Measurements from ENCODE around the gene OVCH2. TPM values are rescaled to one million over a fixed set of nuclear protein-coding genes. Genes with fewer than 3 reads are reported as not detected.

Gene OVCH2, protein sequence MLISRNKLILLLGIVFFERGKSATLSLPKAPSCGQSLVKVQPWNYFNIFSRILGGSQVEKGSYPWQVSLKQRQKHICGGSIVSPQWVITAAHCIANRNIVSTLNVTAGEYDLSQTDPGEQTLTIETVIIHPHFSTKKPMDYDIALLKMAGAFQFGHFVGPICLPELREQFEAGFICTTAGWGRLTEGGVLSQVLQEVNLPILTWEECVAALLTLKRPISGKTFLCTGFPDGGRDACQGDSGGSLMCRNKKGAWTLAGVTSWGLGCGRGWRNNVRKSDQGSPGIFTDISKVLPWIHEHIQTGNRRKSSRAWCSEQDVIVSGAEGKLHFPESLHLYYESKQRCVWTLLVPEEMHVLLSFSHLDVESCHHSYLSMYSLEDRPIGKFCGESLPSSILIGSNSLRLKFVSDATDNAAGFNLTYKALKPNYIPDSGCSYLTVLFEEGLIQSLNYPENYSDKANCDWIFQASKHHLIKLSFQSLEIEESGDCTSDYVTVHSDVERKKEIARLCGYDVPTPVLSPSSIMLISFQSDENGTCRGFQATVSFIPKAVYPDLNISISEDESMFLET
- total RNA-seq (2022; extraction: Qiagen RNA extraction), result not detected in 5 replicates

GRCh38 chr11:7706377-7706776 lies at the start of gene OVCH2:
Gene OVCH2, minus strand, starts transcription at chr11:7706477. Its CDS starts 83 bp downstream, at chr11:7706394.

DNA sequence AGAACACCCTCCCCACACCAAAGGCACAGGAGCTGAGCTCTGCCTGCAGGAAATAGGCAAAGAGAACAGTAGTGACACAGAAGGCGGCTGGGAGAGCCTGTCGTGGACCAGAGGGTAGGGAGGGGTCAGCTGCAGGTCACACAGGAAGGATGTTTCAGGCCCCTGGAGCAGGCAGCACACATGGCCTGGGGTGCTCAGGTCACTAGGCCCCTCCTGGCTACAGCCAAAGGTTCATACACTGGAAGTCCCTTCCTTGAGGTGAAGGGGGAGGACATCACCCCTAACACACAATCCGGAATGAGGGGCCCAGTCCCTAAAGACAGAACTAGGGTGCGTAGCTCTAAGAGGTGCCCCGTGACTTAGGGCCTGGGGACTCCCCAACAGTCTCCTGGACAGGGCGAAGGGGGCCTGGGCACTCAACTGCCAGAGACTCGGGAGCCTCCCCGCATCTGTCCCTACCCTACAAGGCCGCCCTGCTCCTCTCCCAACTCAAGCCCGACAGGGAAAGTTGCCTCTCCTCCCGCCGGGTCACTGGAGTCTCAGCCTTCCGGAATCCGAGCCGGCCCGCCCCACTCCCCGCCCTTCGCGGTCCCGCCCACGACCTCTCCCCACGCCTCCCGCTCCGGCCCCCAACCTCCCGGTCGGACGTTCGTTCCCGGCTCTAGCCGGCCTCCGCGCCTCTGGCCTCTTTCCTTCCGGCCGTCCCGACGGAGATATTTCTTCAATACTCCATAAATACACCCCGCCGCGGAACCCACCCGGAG lies 33.1 kb downstream of the OVCH2 start, which contains the start of gene CYB5R2:
Gene CYB5R2 (minus strand): TSS at position 541 of the 764 bp plus-strand sequence. CDS start 675 bp downstream, outside the sequence.

Other genes starting within 250 kb of the OVCH2 start
- 0.08 TPM in 1 of 5 replicates, not detected in the others for gene OLFML1, start 221.0 kb downstream of the OVCH2 start, total RNA-seq (2022; extraction: Qiagen RNA extraction)
- 9.2 to 12.4 TPM (median 11.0 TPM) in 5 replicates for gene PPFIBP2, start 192.5 kb downstream of the OVCH2 start, total RNA-seq (2022; extraction: Qiagen RNA extraction)
- 4.3 to 5.5 TPM (median 4.9 TPM) in 5 replicates for gene CYB5R2, start 33.0 kb downstream of the OVCH2 start, total RNA-seq (2022; extraction: Qiagen RNA extraction)
- gene OR5P2, start 90.5 kb upstream of the OVCH2 start, total RNA-seq (2022; extraction: Qiagen RNA extraction), result not detected in 5 replicates
- not detected in 5 replicates for gene OR5P3, start 124.4 kb upstream of the OVCH2 start, total RNA-seq (2022; extraction: Qiagen RNA extraction)
- gene OR10A6, start 224.8 kb upstream of the OVCH2 start, total RNA-seq (2022; extraction: Qiagen RNA extraction), result not detected in 5 replicates
- not detected in 5 replicates for gene OR10A3, start 235.2 kb upstream of the OVCH2 start, total RNA-seq (2022; extraction: Qiagen RNA extraction)